ENCODE data around the gene SEMA5B. TPM values are rescaled to one million over a fixed set of nuclear protein-coding genes. Genes with fewer than 3 reads are reported as not detected.

Gene SEMA5B
- total and polyA plus RNA-seq, 12 donors, result 1.3 to 12.7 (median 7.4) TPM

GRCh38 chr3:123020709-123021108, 6.9 kb downstream of the SEMA5B start:
- no peak for DNase-seq
- Histone ChIP-seq H3K4me1 (peaks cover 0 to 32% (median 5%) of the 10 kb centered on the region in 9 donors), H3K4me3 (no peak overlapping the region), H3K36me3 (no peaks in the 10 kb centered on the region), H3K27ac (no peak overlapping the region), H3K9me3 (no peaks in the 10 kb centered on the region), H3K27me3 (peaks cover 0 to 49% (median 4%) of the 10 kb centered on the region in 7 donors)
- ATAC-seq, result no peak
- WGBS, 2 donors, result 73 to 87% methylated on average over 3 of the region's 3 CpGs
- no peak for TF ChIP-seq CTCF (IDR thresholded peaks at IDR 0.05)
- intact Hi-C loops (cut with DNase I), result loop anchor here in 3 of 10 donors (10.0 kb wide), 4 partner anchors 166 to 1476 kb away; partner anchors contain the start of gene POLQ (in 1 of the 3)

- DNase-seq (no peak), ATAC-seq (no peak)
- Histone ChIP-seq H3K4me1 (peaks cover 0 to 32% (median 5%) of the 10 kb centered on the region in 9 donors), H3K4me3 (no peak overlapping the region), H3K36me3 (no peaks in the 10 kb centered on the region), H3K27me3 (peaks cover 0 to 37% (median 0%) of the 10 kb centered on the region in 7 donors), H3K27ac (no peak overlapping the region), H3K9me3 (no peaks in the 10 kb centered on the region)
- TF ChIP-seq CTCF (IDR thresholded peaks at IDR 0.05), result no peak
- intact Hi-C loops (cut with DNase I), result no loop called here
- WGBS, 2 donors, result 90 to 95% methylated on average over 5 of the region's 5 CpGs
Observed at GRCh38 chr3:123019591-123019990, 8.0 kb downstream of the SEMA5B start.

GRCh38 chr3:123019161-123019560, 8.4 kb downstream of the SEMA5B start:
- intact Hi-C loops (cut with DNase I), result no loop called here
- peaks cover 0 to 32% (median 5%) of the 10 kb centered on the region in 9 donors for H3K4me1 ChIP-seq
- H3K4me3 ChIP-seq, result no peak overlapping the region
- DNase-seq (no peak), ATAC-seq (no peak)
- H3K9me3 ChIP-seq, result no peaks in the 10 kb centered on the region
- H3K36me3 ChIP-seq, result no peaks in the 10 kb centered on the region
- no peak overlapping the region for H3K27ac ChIP-seq
- 73% methylated on average over 3 of the region's 3 CpGs for WGBS, 2 donors
- peaks cover 0 to 33% (median 0%) of the 10 kb centered on the region in 7 donors for H3K27me3 ChIP-seq
- TF ChIP-seq CTCF (IDR thresholded peaks at IDR 0.05), result no peak

- intact Hi-C loops (cut with DNase I), result no loop called here
- peaks cover 0 to 28% (median 0%) of the 10 kb centered on the region in 7 donors for H3K27me3 ChIP-seq
- no peak for TF ChIP-seq CTCF (IDR thresholded peaks at IDR 0.05)
- no peak overlapping the region for H3K4me3 ChIP-seq
- no peak overlapping the region for H3K27ac ChIP-seq
- ATAC-seq (no peak), DNase-seq (no peak)
- H3K9me3 ChIP-seq, result no peaks in the 10 kb centered on the region
- WGBS, 2 donors, result 38 to 53% methylated on average over 1 of the region's 1 CpG
- H3K36me3 ChIP-seq, result no peaks in the 10 kb centered on the region
- H3K4me1 ChIP-seq, result peaks cover 0 to 32% (median 5%) of the 10 kb centered on the region in 9 donors
Observed at GRCh38 chr3:123018683-123019082, 8.9 kb downstream of the SEMA5B start.
